Medulla oblongata (tissue), 1 donor: ENCODE data around the gene ADM.
A peak's percentile ranks its signal among the peaks of the same experiment; 100 is the strongest.
"Not testable (repeated sequence)": the region's sequence is repeated elsewhere in the genome, so short reads cannot be mapped to it uniquely, and the experiment has no call there.

Experiments used
- DNase-seq: peaks from one replicate; pipeline ENCODE4 v3.0.0-alpha.2; 2015; ENCODE audit errors: extremely low spot score

The ADM gene

DNA sequence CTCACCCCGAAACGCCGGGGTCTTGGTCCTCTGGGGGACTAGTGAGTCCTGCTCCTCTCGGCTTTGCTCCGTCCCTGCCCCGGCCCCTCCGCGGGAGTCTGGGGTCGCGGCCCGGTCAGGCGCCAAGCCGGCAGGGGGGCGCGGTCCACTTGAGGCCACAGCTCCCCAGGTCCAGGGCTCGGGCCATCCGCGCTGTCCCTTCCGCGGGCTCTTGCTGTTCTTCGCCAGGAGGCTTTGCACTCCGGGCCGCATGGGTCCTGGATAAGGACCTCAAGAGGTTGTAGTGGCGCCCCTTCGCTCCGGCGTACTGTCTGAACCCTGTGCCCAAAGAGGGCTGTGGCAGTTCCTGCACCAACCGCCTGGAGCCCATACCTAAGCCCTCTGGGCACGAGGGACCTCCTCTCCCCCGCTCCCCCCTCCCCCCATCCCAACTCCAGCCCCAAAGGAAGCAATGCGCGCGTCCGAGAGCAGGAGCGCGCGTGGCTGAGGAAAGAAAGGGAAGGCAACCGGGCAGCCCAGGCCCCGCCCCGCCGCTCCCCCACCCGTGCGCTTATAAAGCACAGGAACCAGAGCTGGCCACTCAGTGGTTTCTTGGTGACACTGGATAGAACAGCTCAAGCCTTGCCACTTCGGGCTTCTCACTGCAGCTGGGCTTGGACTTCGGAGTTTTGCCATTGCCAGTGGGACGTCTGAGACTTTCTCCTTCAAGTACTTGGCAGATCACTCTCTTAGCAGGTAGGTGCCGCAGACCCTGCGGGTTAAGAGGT, at the start of gene ADM:
Gene ADM (plus strand): TSS at position 579 of the 767 bp plus-strand sequence. CDS start 628 bp downstream, outside the sequence.
- peak; percentile 91 for DNase-seq

- DNase-seq: no peak
Measured at GRCh38 chr11:10255388-10256125, 49.3 kb upstream of the ADM start.

DNA sequence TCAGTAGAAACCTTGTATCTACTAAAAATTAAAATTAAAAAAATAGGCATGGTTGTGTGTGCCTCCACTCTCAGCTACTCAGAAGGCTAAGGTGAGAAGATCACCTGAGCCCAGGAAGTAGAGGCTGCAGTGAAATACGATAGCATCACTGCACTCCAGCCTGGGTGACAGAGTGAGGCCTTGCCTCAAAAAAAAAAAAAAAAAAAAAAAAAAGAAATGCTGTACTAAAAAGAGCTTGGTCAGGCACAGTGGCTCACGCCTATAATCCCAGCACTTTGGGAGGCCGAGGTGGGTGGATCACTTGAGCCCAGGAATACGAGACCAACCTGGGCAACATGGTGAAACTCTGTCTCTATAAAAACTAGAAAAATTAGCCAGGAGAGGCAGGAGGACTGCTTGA, 47.4 kb upstream of the ADM start:
- no peak for DNase-seq

DNA sequence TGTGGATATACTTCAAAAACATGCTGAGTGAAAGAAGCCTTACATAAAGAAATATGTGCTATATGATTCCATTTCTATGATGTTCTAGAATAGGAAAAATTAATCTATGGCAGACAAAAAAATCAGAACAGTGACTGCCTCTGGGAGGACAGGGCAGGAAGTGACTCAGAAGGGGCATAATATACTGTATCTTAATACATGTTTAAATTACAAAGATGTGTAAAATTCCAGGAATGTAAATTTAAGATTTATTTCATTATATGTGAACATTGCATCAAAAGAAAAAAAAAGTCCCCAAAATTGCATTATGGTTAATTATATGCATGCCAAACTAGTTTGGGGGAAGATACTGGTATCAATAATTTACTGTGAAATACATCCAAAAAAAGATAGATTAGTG, 43.1 kb upstream of the ADM start:
- no peak for DNase-seq

GRCh38 chr11:10263929-10264328, 40.9 kb upstream of the ADM start:
- DNase-seq: no peak

DNA sequence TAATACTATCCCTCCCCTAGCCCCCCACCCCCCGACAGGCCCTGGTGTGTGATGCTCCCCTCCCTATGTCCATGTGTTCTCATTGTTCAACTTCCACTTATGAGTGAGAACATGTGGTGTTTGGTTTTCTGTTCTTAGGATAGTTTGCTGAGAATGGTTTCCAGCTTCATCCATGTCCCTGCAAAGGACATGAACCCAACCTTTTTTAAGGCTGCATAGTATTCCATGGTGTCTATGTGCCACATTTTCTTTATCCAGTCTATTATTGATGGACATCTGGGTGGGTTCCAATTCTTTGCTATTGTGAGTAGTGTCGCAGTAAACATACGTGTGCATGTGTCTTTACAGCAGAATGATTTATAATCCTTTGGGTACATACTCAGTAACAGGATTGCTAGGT, 40.2 kb upstream of the ADM start:
- DNase-seq: not testable (repeated sequence)

GRCh38 chr11:10265936-10266335, 38.9 kb upstream of the ADM start:
- no peak for DNase-seq

DNA sequence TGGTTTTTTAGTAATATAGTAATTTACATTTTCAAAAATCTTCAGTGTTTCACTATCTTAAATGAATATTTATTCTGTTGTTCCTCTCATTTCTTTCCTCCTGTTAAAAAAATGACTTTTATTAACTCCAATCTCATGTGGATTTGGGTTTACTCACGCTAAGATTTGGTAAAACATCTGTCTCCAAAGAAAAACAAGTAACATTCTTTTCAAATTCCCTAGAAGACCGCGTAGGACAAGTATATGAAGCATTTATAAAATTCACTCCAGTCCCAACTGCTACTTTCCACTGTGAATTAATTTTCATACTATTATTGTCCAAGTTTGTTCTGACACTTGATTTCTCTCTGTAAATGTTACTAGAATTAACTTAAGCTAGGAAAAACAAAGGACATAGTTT, 37.1 kb upstream of the ADM start:
- no peak for DNase-seq

- DNase-seq: no peak
Measured at GRCh38 chr11:10268746-10269488, 36.0 kb upstream of the ADM start.

GRCh38 chr11:10272132-10272531, 32.7 kb upstream of the ADM start:
- no peak for DNase-seq

DNA sequence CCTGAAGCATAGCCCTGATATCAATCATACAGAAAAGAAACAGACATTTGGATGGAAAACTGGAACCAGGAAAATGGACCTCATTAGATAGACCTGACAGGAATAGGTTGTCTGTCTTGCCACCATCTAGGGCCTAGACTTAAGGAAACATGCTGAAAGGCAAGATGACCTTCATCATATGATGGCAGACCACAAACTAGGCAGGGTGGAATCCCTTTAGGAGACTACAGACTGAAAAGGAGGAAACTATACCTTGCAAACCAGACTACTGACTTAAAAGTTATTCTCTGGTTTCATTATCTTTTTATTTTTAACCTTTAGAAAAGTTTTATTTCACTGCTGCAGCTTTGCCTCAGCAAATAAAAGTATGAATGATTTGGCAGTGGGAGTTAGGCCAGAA, 31.1 kb upstream of the ADM start:
- no peak for DNase-seq

GRCh38 chr11:10274726-10275125, 30.1 kb upstream of the ADM start:
- no peak for DNase-seq

DNA sequence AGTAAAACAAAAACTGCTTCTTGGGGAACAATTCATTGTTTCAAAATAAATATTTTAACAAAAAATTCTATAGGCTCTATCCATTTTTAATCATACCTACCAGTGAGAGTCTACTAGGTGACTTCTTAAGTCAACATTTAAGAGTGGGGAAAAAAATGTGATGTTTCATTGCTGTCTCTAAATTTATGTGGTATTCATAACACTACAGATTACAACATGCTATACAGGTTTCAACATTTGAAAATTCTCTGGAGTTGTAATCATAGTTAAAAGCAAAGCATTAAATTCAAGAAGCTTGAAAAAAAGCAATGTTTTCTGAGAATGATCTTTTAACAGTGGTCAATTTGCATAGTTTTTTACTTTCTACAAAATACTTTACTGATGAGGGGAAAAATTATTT, 29.2 kb upstream of the ADM start:
- no peak for DNase-seq

- no peak for DNase-seq
Measured at GRCh38 chr11:10282117-10282516, 22.8 kb upstream of the ADM start.

- DNase-seq: no peak
Measured at GRCh38 chr11:10283991-10284390, 20.9 kb upstream of the ADM start.

DNA sequence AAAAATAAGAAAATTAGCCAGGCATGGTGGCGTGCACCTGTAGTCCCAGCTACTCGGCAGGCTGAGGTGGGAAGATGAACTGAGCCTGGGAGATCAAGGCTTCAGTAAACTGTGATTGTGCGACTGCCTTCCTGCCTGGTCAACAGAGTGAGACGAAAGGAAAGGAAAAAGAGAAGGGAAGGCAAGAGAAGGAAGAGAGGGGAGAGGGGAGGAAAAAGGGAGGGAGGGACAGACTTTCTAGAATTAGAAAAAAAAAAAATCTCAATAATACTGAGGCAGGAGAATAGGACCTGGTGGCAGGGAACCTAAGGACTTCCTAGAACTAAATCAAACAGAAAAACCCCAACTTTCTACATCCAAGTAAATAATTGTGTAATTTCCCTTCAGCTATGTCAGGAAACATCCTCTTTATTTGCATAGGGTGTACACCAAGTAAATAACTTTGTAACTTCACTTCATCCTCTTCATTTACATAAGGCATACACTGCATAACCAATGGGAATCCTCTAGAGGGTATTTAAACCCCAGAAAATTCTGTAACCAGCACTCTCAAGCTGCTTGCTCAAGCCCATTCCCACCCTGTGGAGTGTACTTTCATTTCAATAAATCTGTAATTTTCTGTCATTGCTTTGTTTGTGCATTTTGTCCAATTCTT, 19.6 kb upstream of the ADM start:
- no peak for DNase-seq

- DNase-seq: no peak
Measured at GRCh38 chr11:10287140-10287539, 17.7 kb upstream of the ADM start.

DNA sequence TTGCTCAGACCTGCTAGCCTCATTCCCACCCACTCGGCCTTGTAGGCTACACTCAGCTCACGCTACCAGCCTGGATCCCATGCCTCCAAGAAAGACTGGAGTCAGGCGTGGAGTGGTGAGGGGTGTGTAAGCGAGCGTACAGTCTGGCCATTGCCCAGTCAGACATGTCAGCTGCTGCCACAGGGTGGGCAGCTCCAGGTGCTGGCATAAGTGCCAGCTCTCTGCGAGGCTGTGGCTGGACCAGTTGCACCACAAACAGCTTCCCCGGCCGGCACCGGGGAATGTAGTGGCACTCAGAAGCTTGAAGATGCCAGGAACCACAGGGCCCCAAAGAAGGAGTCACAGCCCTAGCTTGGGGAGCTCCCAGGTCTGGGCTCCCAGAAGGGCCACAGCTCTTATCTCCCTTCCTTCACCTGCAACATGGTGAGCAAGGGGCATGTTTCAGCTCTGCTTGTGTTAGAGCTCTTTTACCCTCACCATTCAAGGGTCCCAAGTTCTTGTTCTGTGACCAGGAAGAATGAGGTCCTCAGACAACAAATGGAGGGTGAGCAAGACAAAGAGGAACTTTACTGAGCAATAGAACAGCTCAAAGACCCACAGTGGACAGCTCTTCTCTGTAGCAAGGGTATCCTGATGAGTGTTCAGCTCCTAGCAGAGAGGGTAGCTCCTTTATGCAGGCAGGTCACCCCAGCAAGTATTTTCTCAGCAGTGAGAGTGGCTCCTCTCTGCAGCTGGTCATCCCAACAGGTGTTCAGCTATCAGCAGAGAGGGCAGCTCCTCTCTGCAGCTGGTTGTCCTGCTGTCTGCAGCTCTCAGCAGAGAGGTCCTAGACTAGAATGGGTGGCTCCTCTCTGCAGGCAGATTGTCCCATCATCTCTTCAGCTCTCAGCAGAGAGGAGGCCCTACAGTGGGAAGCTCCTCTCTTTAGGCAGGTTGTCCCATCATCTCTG, 16.8 kb upstream of the ADM start:
- DNase-seq: no peak

GRCh38 chr11:10288881-10289764, 15.8 kb upstream of the ADM start:
- DNase-seq: no peak
